HG03175 (cell line): ENCODE data around the gene PDE6G.

ENCODE experiments used
- ATAC-seq: cut with Tn5 transposase; IDR thresholded peaks from one replicate; pipeline ENCODE4 v1.9.1; 2021; ENCODE audit warnings: mild to moderate bottlenecking, moderate library complexity; ENCODE audit not compliant: unreplicated experiment

Gene PDE6G

GRCh38 chr17:81656118-81656743 lies at the start of gene PDE6G:
Gene PDE6G (minus strand): TSS chr17:81656542. CDS start chr17:81653305, 3,237 bp downstream.
- no peak for ATAC-seq

DNA sequence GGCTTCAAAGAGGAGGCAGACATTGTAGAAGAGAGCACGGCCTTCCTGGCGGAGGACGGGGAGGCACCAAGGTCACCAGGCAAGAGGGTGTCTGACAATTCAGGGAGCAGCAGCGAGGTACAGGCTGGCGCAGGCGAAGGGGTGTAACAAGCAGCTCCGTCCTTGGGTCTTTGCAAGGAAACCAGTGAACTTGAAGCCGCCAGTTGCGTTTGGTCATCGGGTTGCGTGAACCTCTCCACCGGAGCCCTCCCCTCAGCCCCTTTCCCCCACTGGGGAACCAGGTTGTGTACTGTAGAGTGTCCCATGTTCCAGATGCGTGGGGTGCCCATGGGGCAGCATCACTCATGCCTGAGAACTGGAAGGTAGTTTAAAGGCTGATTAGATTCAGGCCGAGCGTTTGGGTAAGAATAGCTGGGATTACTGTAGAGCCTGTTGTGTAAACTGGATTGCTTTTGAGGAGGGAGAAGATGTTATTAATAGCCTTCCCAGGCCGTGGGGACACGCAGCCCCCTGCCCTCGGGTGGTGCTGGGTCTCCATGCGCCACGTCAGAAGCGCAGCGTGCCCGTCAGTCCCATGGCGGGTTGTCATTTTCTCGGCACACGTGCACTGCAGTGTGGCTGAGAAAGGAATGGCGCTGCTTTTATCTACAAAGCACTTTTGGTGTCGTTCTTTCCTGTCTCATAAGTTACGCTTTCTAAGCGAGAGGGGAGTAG lies 49.3 kb upstream of the PDE6G start:
- no peak for ATAC-seq

GRCh38 chr17:81703747-81704654 lies 47.7 kb upstream of the PDE6G start:
- no peak for ATAC-seq

DNA sequence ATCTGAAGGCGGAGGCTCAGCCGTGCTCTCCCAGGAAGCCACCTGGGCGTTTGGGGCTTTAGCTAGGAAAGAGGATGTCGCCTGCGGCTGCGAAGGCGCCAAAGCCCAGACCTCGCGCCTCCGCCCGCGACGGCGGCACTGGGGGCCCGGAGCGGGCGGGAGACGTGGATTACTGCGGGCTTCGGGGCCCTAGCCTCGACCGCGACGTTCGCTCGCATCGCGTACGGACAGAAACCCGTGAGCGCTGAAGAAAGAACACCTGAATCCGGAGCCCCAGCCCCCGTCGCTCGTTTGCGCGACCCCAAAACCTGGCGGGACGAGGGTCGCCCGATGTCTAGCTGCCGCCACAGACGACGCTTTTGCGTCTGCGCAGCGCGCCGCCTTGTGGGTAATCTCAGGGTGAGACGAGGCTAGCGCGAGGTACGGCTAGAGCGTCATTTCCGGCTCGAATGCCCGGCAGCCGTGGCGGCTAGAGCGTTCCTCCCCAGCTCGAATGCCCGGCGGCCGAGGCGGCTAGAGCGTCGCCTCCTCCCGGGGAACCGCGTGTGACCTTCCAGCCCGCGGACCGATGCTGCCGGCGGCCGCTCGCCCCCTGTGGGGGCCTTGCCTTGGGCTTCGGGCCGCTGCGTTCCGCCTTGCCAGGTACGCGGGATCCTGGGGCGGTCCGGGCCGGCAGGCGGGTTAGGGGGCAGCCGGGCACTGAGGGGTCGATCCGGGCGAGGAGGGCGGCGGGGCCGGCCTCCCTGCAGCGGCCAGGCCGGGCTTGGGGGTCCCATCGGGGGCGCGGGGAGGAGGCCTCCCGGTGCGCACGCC lies 46.8 kb upstream of the PDE6G start, which contains the start of gene MRPL12:
MRPL12 (plus strand) TSS at position 434 of the 813 bp plus-strand sequence; CDS start at position 569, 135 bp downstream.
- peak; percentile 79 for ATAC-seq

DNA sequence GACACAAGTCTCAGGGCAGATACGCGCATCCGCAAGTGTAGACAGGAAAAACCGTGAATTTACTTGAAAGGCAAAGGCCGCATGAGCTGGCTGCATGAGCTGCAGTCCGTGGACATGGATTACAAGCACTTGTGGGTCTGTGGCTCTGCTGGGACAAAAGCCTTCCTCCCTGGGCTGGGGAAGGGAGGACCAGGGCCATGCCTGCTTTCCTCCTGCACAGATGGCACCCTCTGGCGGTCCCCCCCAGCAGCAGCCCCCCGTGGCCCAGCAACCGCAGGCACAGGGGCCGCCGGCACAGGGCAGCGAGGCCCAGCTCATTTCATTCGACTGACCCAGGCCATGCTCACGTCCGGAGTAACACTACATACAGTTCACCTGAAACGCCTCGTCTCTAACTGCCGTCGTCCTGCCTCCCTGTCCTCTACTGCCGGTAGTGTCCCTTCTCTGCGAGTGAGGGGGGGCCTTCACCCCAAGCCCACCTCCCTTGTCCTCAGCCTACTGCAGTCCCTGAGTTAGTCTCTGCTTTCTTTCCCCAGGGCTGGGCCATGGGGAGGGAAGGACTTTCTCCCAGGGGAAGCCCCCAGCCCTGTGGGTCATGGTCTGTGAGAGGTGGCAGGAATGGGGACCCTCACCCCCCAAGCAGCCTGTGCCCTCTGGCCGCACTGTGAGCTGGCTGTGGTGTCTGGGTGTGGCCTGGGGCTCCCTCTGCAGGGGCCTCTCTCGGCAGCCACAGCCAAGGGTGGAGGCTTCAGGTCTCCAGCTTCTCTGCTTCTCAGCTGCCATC lies 45.1 kb upstream of the PDE6G start:
- no peak for ATAC-seq

- ATAC-seq, result no peak
These were observed 44.3 kb upstream of the PDE6G start for GRCh38 chr17:81700353-81701287.

DNA sequence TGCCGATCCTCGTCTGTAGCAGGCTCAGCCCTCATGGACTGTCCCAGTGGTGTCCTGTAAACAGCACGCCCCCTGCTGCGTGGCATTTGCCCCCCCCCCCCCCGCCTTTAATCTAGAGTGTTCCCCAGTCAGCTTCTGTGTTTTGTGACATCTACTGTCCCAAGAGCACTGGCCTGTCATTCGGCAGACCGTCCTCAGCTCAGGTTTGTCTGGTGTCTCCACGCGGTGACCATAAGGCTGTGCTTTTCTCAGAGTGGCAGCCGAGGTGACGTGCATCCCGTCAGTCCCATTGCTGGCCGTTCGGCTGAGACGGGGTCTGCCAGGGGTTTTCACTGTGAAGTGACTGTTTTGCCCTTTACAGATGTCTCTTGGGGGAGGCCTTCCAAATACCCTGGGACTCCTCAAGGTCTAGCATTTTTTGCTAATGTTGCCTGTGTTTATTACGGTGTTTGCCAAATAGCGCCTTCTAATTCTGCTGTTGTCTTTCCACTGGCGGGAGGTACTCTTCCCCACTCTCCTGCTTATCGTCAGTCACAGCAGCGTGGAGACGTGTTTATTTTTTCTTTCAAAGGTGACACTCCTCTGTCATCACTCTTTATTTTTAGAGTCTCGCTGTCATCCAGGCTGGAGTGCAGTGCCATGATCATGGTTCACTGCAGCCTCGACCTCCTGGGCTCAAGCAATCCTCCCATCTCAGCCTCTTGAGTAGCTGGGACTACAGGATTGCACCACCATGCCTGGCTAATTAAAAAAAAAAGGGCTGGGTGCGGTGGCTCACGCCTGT lies 41.1 kb upstream of the PDE6G start:
- ATAC-seq, result no peak

GRCh38 chr17:81696218-81696941 lies 40.0 kb upstream of the PDE6G start:
- ATAC-seq, result no peak

DNA sequence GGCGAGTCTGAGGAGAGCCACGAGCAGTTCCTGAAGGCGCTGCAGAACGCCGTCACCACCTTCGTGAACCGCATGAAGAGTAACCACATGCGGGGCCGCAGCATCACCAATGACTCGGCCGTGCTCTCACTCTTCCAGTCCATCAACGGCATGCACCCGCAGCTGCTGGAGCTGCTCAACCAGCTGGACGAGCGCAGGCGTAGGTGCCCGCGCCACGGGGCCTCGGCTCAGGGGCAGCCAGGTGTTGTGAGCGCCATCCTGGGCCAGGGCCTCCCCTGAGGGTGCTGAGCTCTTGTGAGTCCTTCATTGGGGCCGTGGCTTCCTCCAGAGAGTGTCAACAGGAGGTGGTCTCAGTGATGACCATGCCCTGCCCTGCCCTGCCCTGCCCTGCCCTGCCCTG lies 39.5 kb upstream of the PDE6G start:
- ATAC-seq, result no peak

DNA sequence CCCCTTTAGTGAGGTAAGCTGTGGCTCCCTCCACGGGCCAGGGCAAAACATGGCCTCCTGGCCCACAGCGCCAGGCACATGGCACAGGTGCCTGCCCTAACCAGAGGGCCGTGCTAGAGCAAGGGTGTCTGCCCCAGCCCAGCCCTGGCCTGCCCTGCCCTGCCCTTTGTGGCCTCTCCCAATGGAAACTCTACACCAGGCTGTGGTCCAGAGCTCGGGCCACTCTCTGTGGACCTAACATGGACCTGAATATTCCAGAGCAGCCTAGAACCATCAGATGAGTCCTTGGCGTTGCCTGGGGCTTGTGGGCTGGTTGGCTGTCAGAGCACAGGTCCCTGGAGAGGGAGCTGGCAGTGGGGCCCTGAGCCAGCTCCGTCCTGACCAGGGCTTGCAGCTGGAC lies 38.9 kb upstream of the PDE6G start:
- ATAC-seq, result no peak

- ATAC-seq, result no peak
These were observed 38.5 kb upstream of the PDE6G start for GRCh38 chr17:81694810-81695209.

DNA sequence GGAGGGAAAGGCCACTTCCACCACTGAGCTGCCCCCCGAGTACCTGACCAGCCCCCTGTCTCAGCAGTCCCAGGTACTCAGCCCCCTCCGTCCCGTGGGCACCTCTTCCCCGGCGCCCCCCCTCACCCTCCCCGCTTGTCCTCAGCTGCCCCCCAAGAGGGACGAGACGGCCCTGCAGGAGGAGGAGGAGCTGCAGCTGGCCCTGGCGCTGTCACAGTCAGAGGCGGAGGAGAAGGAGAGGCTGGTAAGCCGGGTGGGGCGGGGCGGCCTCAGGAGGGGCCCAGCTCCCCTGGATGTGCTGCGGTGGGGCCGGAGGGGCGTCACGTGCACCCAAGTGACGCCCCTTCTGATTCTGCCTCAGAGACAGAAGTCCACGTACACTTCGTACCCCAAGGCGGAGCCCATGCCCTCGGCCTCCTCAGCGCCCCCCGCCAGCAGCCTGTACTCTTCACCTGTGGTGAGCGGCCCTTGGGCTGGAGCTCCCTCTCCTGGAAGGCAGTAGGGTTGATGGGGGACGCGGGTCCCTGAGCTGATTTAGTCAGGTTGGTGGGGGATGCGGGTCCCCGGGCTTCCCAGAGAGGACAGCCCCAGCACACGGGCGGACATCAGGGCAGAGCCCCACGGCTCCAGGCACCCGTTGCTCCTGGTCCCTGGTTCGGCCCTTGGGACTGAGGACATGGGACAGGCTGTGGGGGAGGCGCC lies 37.3 kb upstream of the PDE6G start:
- no peak for ATAC-seq

DNA sequence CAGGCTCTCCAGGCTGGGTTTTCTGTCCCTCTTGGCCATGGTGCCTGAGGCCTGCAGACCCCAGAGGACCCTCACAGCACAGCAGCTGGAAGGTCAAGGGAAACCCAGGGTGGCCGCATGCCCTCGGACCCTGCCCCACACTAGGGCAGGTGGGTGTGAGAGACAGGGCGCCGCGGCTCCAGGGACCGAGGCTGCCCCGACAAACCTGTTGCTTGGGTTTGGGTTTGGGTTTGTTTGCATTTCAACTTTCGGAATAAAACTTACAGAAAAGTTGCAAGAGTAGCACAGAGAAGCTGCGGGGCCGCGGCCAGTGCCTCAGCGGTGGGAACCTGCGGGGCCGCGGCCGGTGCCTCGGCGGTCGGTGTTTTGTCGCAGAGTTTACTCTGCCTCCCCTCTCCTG lies 35.3 kb upstream of the PDE6G start:
- ATAC-seq, result no peak

- ATAC-seq, result no peak
These were observed 34.9 kb upstream of the PDE6G start for GRCh38 chr17:81691196-81691595.

- ATAC-seq, result no peak
These were observed 34.2 kb upstream of the PDE6G start for GRCh38 chr17:81690549-81690948.

GRCh38 chr17:81690066-81690465 lies 33.7 kb upstream of the PDE6G start:
- no peak for ATAC-seq

GRCh38 chr17:81688616-81689015 lies 32.3 kb upstream of the PDE6G start:
- ATAC-seq, result no peak
